Measurements from ENCODE around the gene ZNF385D. TPM values are rescaled to one million over a fixed set of nuclear protein-coding genes. Genes with fewer than 3 reads are reported as not detected.

The ZNF385D gene
- total and polyA plus RNA-seq, 8 donors = 1.6 to 28.6 (median 17.5) TPM

DNA sequence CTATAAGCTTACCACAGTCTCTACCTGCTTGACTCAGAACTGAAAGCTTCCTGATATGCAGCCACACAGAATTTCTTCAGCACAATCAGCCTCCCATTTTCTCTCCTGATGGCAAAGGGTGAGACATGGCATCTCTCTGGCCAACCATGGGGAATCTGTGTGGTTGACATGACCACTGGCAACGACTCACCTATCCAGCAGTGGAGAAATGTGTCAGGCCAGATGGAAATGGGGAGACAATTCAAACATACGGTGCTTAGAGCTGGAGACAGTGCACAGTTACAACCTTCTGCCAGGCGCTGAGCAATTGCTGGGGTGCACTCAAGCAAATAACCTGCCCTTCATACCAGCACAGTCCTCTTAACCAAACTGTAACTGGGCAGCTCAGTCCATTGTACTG, 3.6 kb downstream of the ZNF385D start:
- Histone ChIP-seq H3K4me1 (no peaks in the 10 kb centered on the region), H3K27me3 (peaks cover 0 to 41% of the 10 kb centered on the region in 2 donors), H3K27ac (no peak overlapping the region), H3K36me3 (no peaks in the 10 kb centered on the region), H3K9me3 (peaks cover 0 to 2% of the 10 kb centered on the region in 2 donors), H3K4me3 (no peak overlapping the region)
- ATAC-seq (no peak), DNase-seq (no peak)
- intact Hi-C loops (cut with DNase I) = no loop called here
- TF ChIP-seq, protein P1, sequence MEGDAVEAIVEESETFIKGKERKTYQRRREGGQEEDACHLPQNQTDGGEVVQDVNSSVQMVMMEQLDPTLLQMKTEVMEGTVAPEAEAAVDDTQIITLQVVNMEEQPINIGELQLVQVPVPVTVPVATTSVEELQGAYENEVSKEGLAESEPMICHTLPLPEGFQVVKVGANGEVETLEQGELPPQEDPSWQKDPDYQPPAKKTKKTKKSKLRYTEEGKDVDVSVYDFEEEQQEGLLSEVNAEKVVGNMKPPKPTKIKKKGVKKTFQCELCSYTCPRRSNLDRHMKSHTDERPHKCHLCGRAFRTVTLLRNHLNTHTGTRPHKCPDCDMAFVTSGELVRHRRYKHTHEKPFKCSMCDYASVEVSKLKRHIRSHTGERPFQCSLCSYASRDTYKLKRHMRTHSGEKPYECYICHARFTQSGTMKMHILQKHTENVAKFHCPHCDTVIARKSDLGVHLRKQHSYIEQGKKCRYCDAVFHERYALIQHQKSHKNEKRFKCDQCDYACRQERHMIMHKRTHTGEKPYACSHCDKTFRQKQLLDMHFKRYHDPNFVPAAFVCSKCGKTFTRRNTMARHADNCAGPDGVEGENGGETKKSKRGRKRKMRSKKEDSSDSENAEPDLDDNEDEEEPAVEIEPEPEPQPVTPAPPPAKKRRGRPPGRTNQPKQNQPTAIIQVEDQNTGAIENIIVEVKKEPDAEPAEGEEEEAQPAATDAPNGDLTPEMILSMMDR (IDR thresholded peaks at IDR 0.05) = no peak

DNA sequence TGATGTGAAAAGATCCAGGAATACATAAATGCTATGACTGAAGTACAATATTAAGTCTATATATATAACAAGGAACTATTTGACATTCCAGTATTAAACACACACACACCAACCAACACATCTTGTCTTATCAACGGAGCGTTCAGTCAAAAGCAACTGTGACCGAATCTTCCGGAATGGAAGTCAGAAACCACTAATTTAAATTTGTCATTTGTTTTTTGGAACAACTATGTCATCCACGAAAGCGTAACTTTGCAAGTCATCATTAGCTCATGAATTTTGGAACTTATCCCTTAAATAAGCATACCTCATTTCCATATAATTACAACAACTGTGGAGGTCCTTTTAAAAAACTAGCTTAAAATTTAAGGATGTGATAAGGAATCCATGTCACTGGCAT, 5.0 kb downstream of the ZNF385D start:
- H3K9me3 ChIP-seq = peaks cover 0 to 2% of the 10 kb centered on the region in 2 donors
- ATAC-seq (no peak), DNase-seq (no peak)
- no peaks in the 10 kb centered on the region for H3K36me3 ChIP-seq
- H3K27me3 ChIP-seq = peaks cover 0 to 36% of the 10 kb centered on the region in 2 donors
- no peak overlapping the region for H3K27ac ChIP-seq
- intact Hi-C loops (cut with DNase I) = no loop called here
- no peaks in the 10 kb centered on the region for H3K4me1 ChIP-seq
- TF ChIP-seq, protein P1 (IDR thresholded peaks at IDR 0.05) = no peak
- no peak overlapping the region for H3K4me3 ChIP-seq

DNA sequence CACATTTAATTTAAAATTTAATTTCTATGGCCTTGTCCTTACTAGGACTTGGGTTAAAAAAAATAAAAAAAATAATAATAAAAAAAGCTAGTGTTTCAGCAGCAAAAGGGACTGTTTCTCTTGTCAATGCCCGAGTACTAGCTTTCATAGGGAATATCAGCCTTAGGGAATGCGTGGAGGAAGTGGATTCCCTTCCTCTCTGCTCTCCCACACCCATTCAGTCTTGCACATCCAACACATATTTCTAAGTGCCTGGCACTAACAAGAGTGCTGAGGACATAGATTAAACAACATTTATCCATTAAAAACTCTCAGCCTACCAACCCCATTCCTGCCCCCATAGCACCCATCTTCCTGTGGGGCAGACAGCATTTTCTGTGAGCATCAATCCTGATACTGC, 6.2 kb downstream of the ZNF385D start:
- DNase-seq = no peak
- H3K27me3 ChIP-seq = peaks cover 0 to 24% of the 10 kb centered on the region in 2 donors
- intact Hi-C loops (cut with DNase I) = no loop called here

DNA sequence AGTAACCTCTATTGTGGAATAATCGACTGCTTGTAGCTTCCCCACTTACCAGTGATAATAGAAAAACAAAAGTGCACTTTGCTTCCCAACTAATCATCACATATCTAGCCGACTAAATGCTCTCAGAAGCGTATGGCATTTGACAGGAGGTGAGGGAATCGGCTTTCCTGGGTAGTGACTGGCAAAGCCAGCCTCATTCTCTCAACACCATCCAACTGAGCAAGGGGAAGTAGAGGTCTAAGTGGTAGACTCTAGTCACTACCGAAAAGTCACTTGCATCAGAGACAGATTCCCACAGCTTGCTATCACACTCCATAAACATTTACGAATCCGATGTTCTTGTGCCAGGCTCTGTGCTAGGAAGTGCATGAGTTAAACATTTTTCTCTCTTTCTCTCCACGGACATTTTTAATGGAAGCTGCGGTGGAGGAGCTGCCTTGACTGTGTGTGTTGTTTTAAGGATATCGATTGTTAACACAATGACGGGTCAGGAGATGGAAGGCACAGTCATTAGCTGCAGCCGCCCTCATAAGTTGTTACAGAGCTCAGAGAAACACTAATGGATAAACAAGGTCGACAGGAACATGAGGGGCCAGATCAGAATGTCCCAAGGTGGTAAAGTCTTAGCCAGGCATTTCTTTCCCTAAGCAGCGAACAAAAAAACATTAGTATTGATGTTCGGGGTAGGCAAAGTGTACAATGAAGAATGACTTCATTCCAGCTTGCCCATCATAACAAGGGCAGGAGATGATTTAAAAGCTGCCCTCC, 11.9 kb downstream of the ZNF385D start:
- Histone ChIP-seq H3K9me3 (peaks cover 2 to 4% of the 10 kb centered on the region in 2 donors), H3K4me3 (no peak overlapping the region), H3K27ac (no peak overlapping the region), H3K4me1 (no peaks in the 10 kb centered on the region), H3K36me3 (no peaks in the 10 kb centered on the region), H3K27me3 (no peaks in the 10 kb centered on the region)
- intact Hi-C loops (cut with DNase I) = no loop called here
- TF ChIP-seq, protein P1 (IDR thresholded peaks at IDR 0.05) = no peak
- ATAC-seq (no peak), DNase-seq (no peak)

More for the DNA sequence above, 6.2 kb downstream of the ZNF385D start:
- Histone ChIP-seq H3K9me3 (peaks cover 0 to 2% of the 10 kb centered on the region in 2 donors), H3K4me1 (no peaks in the 10 kb centered on the region), H3K4me3 (no peak overlapping the region), H3K36me3 (no peaks in the 10 kb centered on the region), H3K27ac (no peak overlapping the region)
- TF ChIP-seq, protein P1 (IDR thresholded peaks at IDR 0.05) = no peak
- no peak for ATAC-seq

DNA sequence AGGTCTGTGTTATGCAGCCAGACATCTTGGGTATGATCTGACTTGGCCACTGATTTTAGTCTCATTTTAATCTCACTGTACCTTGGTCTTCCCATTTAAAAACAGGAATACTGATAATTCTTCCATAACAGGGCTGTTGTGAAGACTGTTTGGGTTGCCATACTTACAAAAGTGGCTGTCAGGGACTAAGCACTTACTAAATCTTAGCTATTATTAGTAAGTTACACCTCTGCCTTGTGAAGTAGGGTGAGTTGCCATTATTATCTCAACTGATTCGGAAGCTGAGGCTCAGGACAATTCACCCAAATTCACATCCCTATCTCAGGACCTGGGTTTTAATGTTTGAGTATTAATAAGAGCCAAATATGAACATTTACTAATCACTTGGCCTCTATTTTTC, 12.7 kb downstream of the ZNF385D start:
- Histone ChIP-seq H3K27me3 (no peaks in the 10 kb centered on the region), H3K4me1 (no peaks in the 10 kb centered on the region), H3K9me3 (peaks cover 2 to 3% of the 10 kb centered on the region in 2 donors), H3K4me3 (no peak overlapping the region), H3K27ac (no peak overlapping the region), H3K36me3 (no peaks in the 10 kb centered on the region)
- TF ChIP-seq, protein P1 (IDR thresholded peaks at IDR 0.05) = no peak
- intact Hi-C loops (cut with DNase I) = no loop called here
- ATAC-seq (no peak), DNase-seq (no peak)
